Neutrophil (primary cell): ENCODE data around the gene PXYLP1.

Experiments used
- H3K27ac ChIP-seq: fragments of 200-600 bp; sonication (generic); 2 replicates; pipeline ENCODE4 v1.5.1; 2016; ENCODE audit warnings: mild to moderate bottlenecking, moderate library complexity
- H3K27me3 ChIP-seq: fragments of 200-600 bp; sonication (generic); 2 replicates; pipeline ENCODE4 v1.6.0; 2016; ENCODE audit warnings: mild to moderate bottlenecking
- H3K36me3 ChIP-seq: fragments of 200-600 bp; sonication (generic); 2 replicates; pipeline ENCODE4 v1.5.1; 2017
- H3K4me1 ChIP-seq, 2 experiments: fragments of 200-600 bp in 1 of 2; sonication (generic) in 1 of 2; 1 replicate in 1 of 2; 2 replicates in 1 of 2; pipeline versions ENCODE4 v1.5.1 to v1.6.1; 2013 to 2016; ENCODE audit warnings: low read depth in 1 of 2, low read length in 1 of 2, mild to moderate bottlenecking in 1 of 2, moderate library complexity in 1 of 2; ENCODE audit not compliant: control insufficient read depth in 1 of 2, insufficient read depth in 1 of 2
- H3K4me3 ChIP-seq, 2 experiments: fragments of 200-600 bp in 1 of 2; sonication (generic) in 1 of 2; 1 replicate in 1 of 2; 2 replicates in 1 of 2; pipeline ENCODE4 v1.5.1; 2013 to 2016; ENCODE audit warnings: low read depth in 1 of 2, low read length in 1 of 2, mild to moderate bottlenecking in 1 of 2, moderate library complexity in 1 of 2
- H3K9me3 ChIP-seq: fragments of 200-600 bp; sonication (generic); 2 replicates; pipeline ENCODE4 v1.5.1; 2016
- CTCF ChIP-seq: fragments of 200-600 bp; sonication (generic); IDR thresholded peaks from 2 replicates; pipeline ENCODE4 v1.5.1; 2016; ENCODE audit warnings: antibody characterized with exemption

Gene PXYLP1

DNA sequence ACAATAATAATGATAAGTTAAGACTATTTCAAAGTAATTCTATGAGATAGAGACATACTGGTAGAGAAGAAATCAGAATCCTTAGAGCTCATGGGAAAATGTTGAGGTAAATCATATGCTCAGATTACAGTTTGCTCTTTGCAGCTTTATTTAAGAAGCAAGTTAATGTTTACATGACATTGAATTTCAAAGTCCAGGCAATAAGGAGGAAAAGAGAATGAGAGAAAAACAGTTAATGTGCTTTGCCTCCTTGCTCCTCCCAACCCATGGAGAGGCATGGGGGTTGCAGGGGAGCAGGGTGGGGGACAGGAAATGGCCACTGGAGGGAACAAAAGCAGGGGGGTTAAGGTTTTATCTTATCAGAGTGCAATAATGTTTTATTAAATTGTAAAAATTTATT, 94.5 kb downstream of the PXYLP1 start:
- no peak overlapping the region for H3K27ac ChIP-seq
- H3K9me3 ChIP-seq: no peaks in the 10 kb centered on the region
- TF ChIP-seq CTCF: no peak
- no peak overlapping the region for H3K4me3 ChIP-seq
- H3K27me3 ChIP-seq: no peaks in the 10 kb centered on the region
- no peaks in the 10 kb centered on the region for H3K4me1 ChIP-seq
- no peaks in the 10 kb centered on the region for H3K36me3 ChIP-seq

DNA sequence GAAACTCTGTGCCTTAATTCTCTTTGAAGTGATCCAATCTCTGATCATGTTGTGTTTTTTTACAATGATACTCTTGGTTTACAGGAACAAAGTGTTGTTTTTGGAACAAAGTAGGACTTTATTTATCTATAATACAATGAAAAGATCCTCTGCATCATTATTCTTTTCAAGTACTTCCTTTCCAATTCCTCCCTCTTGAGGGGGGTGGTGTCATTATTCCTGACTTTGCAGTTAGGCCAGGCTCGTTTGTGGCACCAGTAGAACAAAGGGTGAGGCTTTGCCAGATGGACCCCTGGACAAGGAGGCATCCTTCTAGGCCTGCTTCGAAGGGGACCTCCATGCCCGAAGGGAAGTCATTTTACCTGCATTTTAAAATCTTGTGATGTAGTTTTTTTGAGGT, 95.0 kb downstream of the PXYLP1 start:
- TF ChIP-seq CTCF: no peak
- no peak overlapping the region for H3K4me3 ChIP-seq

DNA sequence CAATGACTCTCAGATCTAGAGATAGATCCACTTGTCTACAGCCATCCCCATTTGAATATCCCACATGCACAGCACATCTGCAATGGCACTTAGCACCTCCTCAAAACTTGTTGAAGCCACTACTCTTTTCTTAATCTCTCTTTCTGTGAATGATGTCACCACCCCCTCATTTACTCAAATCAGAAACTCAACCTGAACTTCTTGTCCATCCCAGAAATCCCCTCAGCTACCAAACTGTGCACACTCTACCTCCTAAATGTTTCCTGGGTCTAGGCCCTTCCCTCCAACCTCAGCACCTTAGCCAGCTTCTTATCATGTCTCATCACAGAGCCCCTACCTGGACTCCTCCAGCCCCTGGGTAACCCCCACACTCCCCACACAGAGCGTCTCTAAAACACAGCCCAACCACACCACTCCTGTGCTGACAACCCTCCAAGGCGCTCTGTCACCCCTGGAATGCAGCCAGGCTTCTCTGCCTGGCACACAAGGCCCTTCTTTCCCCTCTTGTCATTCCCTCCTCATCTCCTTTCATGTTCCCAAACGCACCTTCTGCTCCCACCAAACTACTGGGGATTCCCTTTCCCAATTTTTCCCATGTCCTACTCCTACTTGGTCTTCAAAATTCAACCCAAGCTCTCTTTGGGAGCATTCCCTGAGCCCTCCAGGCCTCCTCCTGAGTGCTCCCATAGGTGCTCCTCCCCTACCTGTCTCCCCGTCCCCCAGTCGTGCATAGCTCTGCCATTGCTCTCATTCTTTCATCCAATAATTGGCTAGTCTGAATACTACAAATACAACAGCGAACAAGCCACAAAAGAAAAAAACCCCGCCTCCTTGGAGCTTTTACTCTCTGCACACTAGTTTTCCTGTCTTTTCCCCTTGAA, 96.9 kb downstream of the PXYLP1 start:
- no peaks in the 10 kb centered on the region for H3K27me3 ChIP-seq
- no peaks in the 10 kb centered on the region for H3K9me3 ChIP-seq
- no peak overlapping the region for H3K4me3 ChIP-seq
- no peak overlapping the region for H3K27ac ChIP-seq
- no peaks in the 10 kb centered on the region for H3K4me1 ChIP-seq
- no peak for TF ChIP-seq CTCF
- no peaks in the 10 kb centered on the region for H3K36me3 ChIP-seq

More for the DNA sequence above, 95.0 kb downstream of the PXYLP1 start:
- H3K36me3 ChIP-seq: no peaks in the 10 kb centered on the region
- H3K27ac ChIP-seq: no peak overlapping the region
- no peaks in the 10 kb centered on the region for H3K4me1 ChIP-seq
- no peaks in the 10 kb centered on the region for H3K9me3 ChIP-seq
- H3K27me3 ChIP-seq: no peaks in the 10 kb centered on the region

- Histone ChIP-seq H3K4me3 (no peak overlapping the region), H3K36me3 (no peaks in the 10 kb centered on the region), H3K27ac (no peak overlapping the region), H3K9me3 (no peaks in the 10 kb centered on the region), H3K27me3 (no peaks in the 10 kb centered on the region), H3K4me1 (no peaks in the 10 kb centered on the region)
- no peak for TF ChIP-seq CTCF
Measured at GRCh38 chr3:141330235-141330634, 98.6 kb downstream of the PXYLP1 start.

- Histone ChIP-seq H3K36me3 (no peaks in the 10 kb centered on the region), H3K4me1 (no peaks in the 10 kb centered on the region), H3K4me3 (no peak overlapping the region), H3K27me3 (no peaks in the 10 kb centered on the region), H3K27ac (no peak overlapping the region), H3K9me3 (no peaks in the 10 kb centered on the region)
- no peak for TF ChIP-seq CTCF
Measured at GRCh38 chr3:141330718-141331376, 99.2 kb downstream of the PXYLP1 start.
